Astrocyte (in vitro differentiated cells and primary cell): ENCODE results near the gene TTL. TPM values are rescaled to one million over a fixed set of nuclear protein-coding genes. Genes with fewer than 3 reads are reported as not detected.

Source experiments
- DNase-seq: peaks from one replicate; pipeline ENCODE4 v3.0.0-alpha.2; 2010; ENCODE audit warnings: low read depth
- FAIRE-seq: peaks from 2 replicates; lab custom pipeline; 2011; peaks lifted over from hg19 to GRCh38; lab: Jason Lieb, UNC
- H2AFZ ChIP-seq: 2 replicates; pipeline ENCODE4 v1.6.0; 2012; ENCODE audit warnings: low read depth, low read length, inconsistent platforms
- H3K27ac ChIP-seq: 2 replicates; pipeline ENCODE4 v1.5.1; 2011; ENCODE audit warnings: low read depth, low read length, inconsistent platforms
- H3K27me3 ChIP-seq: 2 replicates; pipeline ENCODE4 v1.6.0; 2011; ENCODE audit warnings: low read length, inconsistent platforms; ENCODE audit not compliant: insufficient read depth
- H3K36me3 ChIP-seq: 2 replicates; pipeline ENCODE4 v1.5.1; 2011; ENCODE audit warnings: low read length, inconsistent platforms; ENCODE audit not compliant: insufficient read depth
- H3K4me1 ChIP-seq: 2 replicates; pipeline ENCODE4 v1.5.1; 2011; ENCODE audit warnings: low read length, inconsistent platforms; ENCODE audit not compliant: insufficient read depth
- H3K4me2 ChIP-seq: 2 replicates; pipeline ENCODE4 v1.6.0; 2012; ENCODE audit warnings: low read length, inconsistent platforms
- H3K4me3 ChIP-seq: 2 replicates; pipeline ENCODE4 v1.5.1; 2011; ENCODE audit warnings: low read depth, mild to moderate bottlenecking, low read length, inconsistent platforms; ENCODE audit not compliant: insufficient read depth
- H3K79me2 ChIP-seq: 2 replicates; pipeline ENCODE4 v1.6.0; 2012; ENCODE audit warnings: mild to moderate bottlenecking, low read length, inconsistent platforms; ENCODE audit not compliant: insufficient read depth
- H3K9ac ChIP-seq: 2 replicates; pipeline ENCODE4 v1.6.0; 2012; ENCODE audit warnings: mild to moderate bottlenecking, low read length, inconsistent platforms
- H3K9me3 ChIP-seq: 2 replicates; pipeline ENCODE4 v1.5.1; 2012; ENCODE audit warnings: low read depth, mild to moderate bottlenecking, low read length, inconsistent platforms; ENCODE audit not compliant: insufficient read depth
- H4K20me1 ChIP-seq: 2 replicates; pipeline ENCODE4 v1.6.0; 2012; ENCODE audit warnings: low read length, inconsistent platforms; ENCODE audit not compliant: insufficient read depth
- H3K27ac Mint-ChIP-seq: one replicate; pipeline ENCODE4 v1.8.0; 2021; ENCODE audit warnings: mild to moderate bottlenecking, mixed read lengths; ENCODE audit not compliant: unreplicated experiment
- H3K27me3 Mint-ChIP-seq: one replicate; pipeline ENCODE4 v1.8.0; 2021; ENCODE audit warnings: low read depth, mixed read lengths; ENCODE audit not compliant: unreplicated experiment
- H3K36me3 Mint-ChIP-seq: one replicate; pipeline ENCODE4 v1.8.0; 2021; ENCODE audit warnings: low read depth, mixed read lengths; ENCODE audit not compliant: unreplicated experiment
- H3K4me1 Mint-ChIP-seq: one replicate; pipeline ENCODE4 v1.8.0; 2021; ENCODE audit warnings: low read depth, mixed read lengths; ENCODE audit not compliant: unreplicated experiment
- H3K4me3 Mint-ChIP-seq: one replicate; pipeline ENCODE4 v1.8.0; 2021; ENCODE audit warnings: mild to moderate bottlenecking, moderate library complexity, mixed read lengths; ENCODE audit not compliant: unreplicated experiment
- H3K9me3 Mint-ChIP-seq: one replicate; pipeline ENCODE4 v1.8.0; 2021; ENCODE audit warnings: mild to moderate bottlenecking, mixed read lengths; ENCODE audit not compliant: unreplicated experiment
- EZH2 ChIP-seq: IDR thresholded peaks from 2 replicates; pipeline ENCODE4 v1.6.1; 2012; ENCODE audit warnings: mild to moderate bottlenecking, low read length, inconsistent platforms; ENCODE audit not compliant: insufficient read depth
- total RNA-seq: library from RNA; stranded (reverse); gene quantifications from 2 replicates; pipeline ENCODE4 v1.2.1, GENCODE V29; 2021
- TF ChIP-seq, protein P1 (sequence below): IDR thresholded peaks from 2 replicates; pipeline ENCODE4 v1.5.1; 2011; ENCODE audit warnings: low read depth, mild to moderate bottlenecking, inconsistent platforms, low read length, moderate library complexity; ENCODE audit not compliant: insufficient read depth

TTL gene
- total RNA-seq, 1 donor from 2014 or later = 58.1 TPM

DNA sequence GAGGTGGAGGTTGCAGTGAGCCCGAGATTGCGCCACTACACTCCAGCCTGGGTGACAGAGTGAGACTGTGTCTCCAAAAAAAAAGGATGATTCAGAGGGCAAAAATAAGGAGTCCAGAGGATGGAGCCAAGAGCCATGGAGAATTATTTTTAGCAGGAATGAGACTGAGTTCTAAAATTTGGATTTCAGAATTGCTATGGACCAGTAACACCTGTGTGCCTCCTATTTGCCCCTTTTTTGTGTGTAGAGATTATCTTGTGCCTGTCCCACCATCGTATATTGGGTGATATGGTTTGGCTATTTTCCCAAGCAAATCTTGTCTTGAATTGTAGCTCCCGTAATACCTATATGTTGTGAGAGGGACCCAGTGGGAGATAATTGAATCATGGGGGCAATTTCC is 32.1 kb upstream of the TTL start:
- no peak for DNase-seq
- TF ChIP-seq EZH2 = no peak
- TF ChIP-seq, protein P1, sequence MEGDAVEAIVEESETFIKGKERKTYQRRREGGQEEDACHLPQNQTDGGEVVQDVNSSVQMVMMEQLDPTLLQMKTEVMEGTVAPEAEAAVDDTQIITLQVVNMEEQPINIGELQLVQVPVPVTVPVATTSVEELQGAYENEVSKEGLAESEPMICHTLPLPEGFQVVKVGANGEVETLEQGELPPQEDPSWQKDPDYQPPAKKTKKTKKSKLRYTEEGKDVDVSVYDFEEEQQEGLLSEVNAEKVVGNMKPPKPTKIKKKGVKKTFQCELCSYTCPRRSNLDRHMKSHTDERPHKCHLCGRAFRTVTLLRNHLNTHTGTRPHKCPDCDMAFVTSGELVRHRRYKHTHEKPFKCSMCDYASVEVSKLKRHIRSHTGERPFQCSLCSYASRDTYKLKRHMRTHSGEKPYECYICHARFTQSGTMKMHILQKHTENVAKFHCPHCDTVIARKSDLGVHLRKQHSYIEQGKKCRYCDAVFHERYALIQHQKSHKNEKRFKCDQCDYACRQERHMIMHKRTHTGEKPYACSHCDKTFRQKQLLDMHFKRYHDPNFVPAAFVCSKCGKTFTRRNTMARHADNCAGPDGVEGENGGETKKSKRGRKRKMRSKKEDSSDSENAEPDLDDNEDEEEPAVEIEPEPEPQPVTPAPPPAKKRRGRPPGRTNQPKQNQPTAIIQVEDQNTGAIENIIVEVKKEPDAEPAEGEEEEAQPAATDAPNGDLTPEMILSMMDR = no peak
- H3K36me3 ChIP-seq = no peaks in the 10 kb centered on the region
- no peaks in the 10 kb centered on the region for H3K4me1 ChIP-seq
- no peak overlapping the region for H3K4me2 ChIP-seq
- no peak overlapping the region for H3K9ac ChIP-seq
- no peak overlapping the region for H3K27ac Mint-ChIP-seq
- H3K27ac ChIP-seq = no peak overlapping the region
- FAIRE-seq = no peak
- H3K4me3 ChIP-seq = no peak overlapping the region
- H2AFZ ChIP-seq = no peak overlapping the region
- H3K27me3 ChIP-seq = no peaks in the 10 kb centered on the region
- H3K27me3 Mint-ChIP-seq = peaks cover 5% of the 10 kb centered on the region
- no peaks in the 10 kb centered on the region for H3K4me1 Mint-ChIP-seq
- no peaks in the 10 kb centered on the region for H4K20me1 ChIP-seq
- peaks cover 3% of the 10 kb centered on the region for H3K9me3 ChIP-seq
- H3K9me3 Mint-ChIP-seq = peaks cover 10% of the 10 kb centered on the region
- no peak overlapping the region for H3K4me3 Mint-ChIP-seq
- H3K79me2 ChIP-seq = no peaks in the 10 kb centered on the region
- H3K36me3 Mint-ChIP-seq = no peaks in the 10 kb centered on the region

- H3K27ac ChIP-seq = no peak overlapping the region
- TF ChIP-seq EZH2 = no peak
- TF ChIP-seq, protein P1 = no peak
- no peak overlapping the region for H3K27ac Mint-ChIP-seq
- H3K4me1 ChIP-seq = no peaks in the 10 kb centered on the region
- no peaks in the 10 kb centered on the region for H3K79me2 ChIP-seq
- no peak overlapping the region for H3K4me3 Mint-ChIP-seq
- H2AFZ ChIP-seq = no peak overlapping the region
- DNase-seq (no peak), FAIRE-seq (no peak)
- no peak overlapping the region for H3K9ac ChIP-seq
- H3K4me2 ChIP-seq = no peak overlapping the region
- H4K20me1 ChIP-seq = no peaks in the 10 kb centered on the region
- no peaks in the 10 kb centered on the region for H3K27me3 ChIP-seq
- no peak overlapping the region for H3K4me3 ChIP-seq
- H3K4me1 Mint-ChIP-seq = no peaks in the 10 kb centered on the region
- H3K27me3 Mint-ChIP-seq = peaks cover 11% of the 10 kb centered on the region
- H3K36me3 Mint-ChIP-seq = no peaks in the 10 kb centered on the region
- H3K36me3 ChIP-seq = no peaks in the 10 kb centered on the region
- peaks cover 12% of the 10 kb centered on the region for H3K9me3 Mint-ChIP-seq
- peaks cover 3% of the 10 kb centered on the region for H3K9me3 ChIP-seq
Observed at GRCh38 chr2:112451317-112451716, 30.6 kb upstream of the TTL start.

DNA sequence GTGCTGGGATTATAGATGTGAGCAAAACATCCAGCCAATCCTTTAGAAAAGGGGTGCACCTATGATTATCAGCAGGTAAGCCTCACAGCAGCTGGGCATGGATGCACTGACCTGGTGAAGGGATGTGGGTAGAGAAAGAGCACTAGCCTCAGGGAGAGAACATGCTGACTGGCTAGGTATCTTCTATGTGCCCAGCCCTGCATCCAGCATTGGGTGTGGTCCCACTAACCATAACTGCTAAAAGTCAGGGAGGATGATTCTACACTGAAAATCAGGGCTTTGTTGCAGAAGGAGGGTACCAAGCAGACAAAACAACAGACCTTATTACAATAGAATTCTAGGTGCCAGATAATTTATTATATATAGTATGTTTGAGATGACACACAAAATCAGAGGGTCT is 27.4 kb upstream of the TTL start:
- H3K79me2 ChIP-seq = no peaks in the 10 kb centered on the region
- no peak overlapping the region for H3K9ac ChIP-seq
- H3K27me3 ChIP-seq = no peaks in the 10 kb centered on the region
- no peak overlapping the region for H2AFZ ChIP-seq
- no peak overlapping the region for H3K4me2 ChIP-seq
- peaks cover 14% of the 10 kb centered on the region for H3K27me3 Mint-ChIP-seq
- no peak overlapping the region for H3K27ac Mint-ChIP-seq
- H3K36me3 Mint-ChIP-seq = no peaks in the 10 kb centered on the region
- no peaks in the 10 kb centered on the region for H4K20me1 ChIP-seq
- peaks cover 3% of the 10 kb centered on the region for H3K9me3 ChIP-seq
- no peak overlapping the region for H3K4me3 ChIP-seq
- H3K27ac ChIP-seq = no peak overlapping the region
- FAIRE-seq (no peak), DNase-seq (no peak)
- TF ChIP-seq, protein P1 = no peak
- no peak for TF ChIP-seq EZH2
- H3K36me3 ChIP-seq = no peaks in the 10 kb centered on the region
- no peak overlapping the region for H3K4me3 Mint-ChIP-seq
- no peaks in the 10 kb centered on the region for H3K4me1 Mint-ChIP-seq
- no peaks in the 10 kb centered on the region for H3K4me1 ChIP-seq
- H3K9me3 Mint-ChIP-seq = peaks cover 15% of the 10 kb centered on the region
